Neural progenitor cell (in vitro differentiated cells): Measurements from ENCODE around the gene BDKRB2. TPM values are rescaled to one million over a fixed set of nuclear protein-coding genes. Genes with fewer than 3 reads are reported as not detected.

Source experiments
- DNase-seq: peaks from one replicate; pipeline ENCODE4 v3.0.0-alpha.2; 2016; ENCODE audit warnings: low spot score
- H2AFZ ChIP-seq: fragments of 200-600 bp; sonication (generic); replicated peaks from 2 replicates; pipeline ENCODE4 v1.6.1; 2016; ENCODE audit warnings: antibody characterized with exemption
- H3F3A ChIP-seq: fragments of 200-600 bp; sonication (generic); 2 replicates; pipeline ENCODE4 v1.6.1; 2016; ENCODE audit warnings: antibody characterized with exemption, low read depth
- H3K27ac ChIP-seq: fragments of 200-600 bp; sonication (generic); 2 replicates; pipeline ENCODE4 v1.5.1; 2016; ENCODE audit warnings: mild to moderate bottlenecking
- H3K27me3 ChIP-seq: fragments of 200-600 bp; sonication (generic); 2 replicates; pipeline ENCODE4 v1.6.1; 2016; ENCODE audit warnings: mild to moderate bottlenecking, moderate library complexity
- H3K36me3 ChIP-seq: fragments of 200-600 bp; sonication (generic); 2 replicates; pipeline ENCODE4 v1.5.1; 2016
- H3K4me1 ChIP-seq: fragments of 200-600 bp; sonication (generic); 2 replicates; pipeline ENCODE4 v1.6.1; 2016; ENCODE audit warnings: mixed run types
- H3K4me2 ChIP-seq: fragments of 200-600 bp; sonication (generic); 2 replicates; pipeline ENCODE4 v1.6.1; 2016
- H3K4me3 ChIP-seq: fragments of 200-600 bp; sonication (generic); 2 replicates; pipeline ENCODE4 v1.5.1; 2016
- H3K79me2 ChIP-seq: fragments of 200-600 bp; sonication (generic); 2 replicates; pipeline ENCODE4 v1.6.1; 2016; ENCODE audit warnings: low read depth
- H3K9ac ChIP-seq: fragments of 200-600 bp; sonication (generic); 2 replicates; pipeline ENCODE4 v1.6.1; 2016
- H3K9me3 ChIP-seq: fragments of 200-600 bp; sonication (generic); 2 replicates; pipeline ENCODE4 v1.5.1; 2016; ENCODE audit warnings: low read depth
- H4K20me1 ChIP-seq: fragments of 200-600 bp; sonication (generic); 2 replicates; pipeline ENCODE4 v1.6.1; 2016; ENCODE audit warnings: low read depth
- H3K27ac Mint-ChIP-seq: 3 replicates; pipeline ENCODE4 v1.8.0; 2021; ENCODE audit warnings: mixed read lengths
- H3K27me3 Mint-ChIP-seq: 2 replicates; pipeline ENCODE4 v1.8.0; 2022; ENCODE audit warnings: low read depth, mild to moderate bottlenecking, inconsistent platforms, moderate library complexity, mixed read lengths; ENCODE audit not compliant: insufficient read depth
- H3K36me3 Mint-ChIP-seq: 3 replicates; pipeline ENCODE4 v1.8.0; 2021; ENCODE audit warnings: mixed read lengths
- H3K4me1 Mint-ChIP-seq: 3 replicates; pipeline ENCODE4 v1.8.0; 2021; ENCODE audit warnings: mixed read lengths
- H3K4me3 Mint-ChIP-seq: 3 replicates; pipeline ENCODE4 v1.8.0; 2021; ENCODE audit warnings: mild to moderate bottlenecking, moderate library complexity, mixed read lengths
- H3K9me3 Mint-ChIP-seq: 3 replicates; pipeline ENCODE4 v1.8.0; 2020; ENCODE audit warnings: mixed read lengths
- EZH2 ChIP-seq: fragments of 200-600 bp; sonication (generic); IDR thresholded peaks from 2 replicates; pipeline ENCODE4 v1.6.1; 2017; ENCODE audit warnings: antibody characterized with exemption, mild to moderate bottlenecking, moderate library complexity
- EZH2phosphoT487 ChIP-seq: fragments of 200-600 bp; sonication (generic); IDR thresholded peaks from 2 replicates; pipeline ENCODE4 v1.6.1; 2017; ENCODE audit warnings: antibody characterized with exemption
- total RNA-seq: library from RNA; depleted of rRNA; stranded (reverse); fragments of >200 nt; gene quantifications from 2 replicates; pipeline ENCODE4 v1.2.3, GENCODE V29; 2015; ENCODE audit warnings: low replicate concordance
- TF ChIP-seq, protein P1 (sequence below): fragments of 200-600 bp; sonication (generic); IDR thresholded peaks from 2 replicates; pipeline ENCODE4 v1.5.1; 2017; ENCODE audit warnings: antibody characterized with exemption, mild to moderate bottlenecking

Gene BDKRB2
- total RNA-seq, 1 donor from 2014 or later, result 0.37 TPM

DNA sequence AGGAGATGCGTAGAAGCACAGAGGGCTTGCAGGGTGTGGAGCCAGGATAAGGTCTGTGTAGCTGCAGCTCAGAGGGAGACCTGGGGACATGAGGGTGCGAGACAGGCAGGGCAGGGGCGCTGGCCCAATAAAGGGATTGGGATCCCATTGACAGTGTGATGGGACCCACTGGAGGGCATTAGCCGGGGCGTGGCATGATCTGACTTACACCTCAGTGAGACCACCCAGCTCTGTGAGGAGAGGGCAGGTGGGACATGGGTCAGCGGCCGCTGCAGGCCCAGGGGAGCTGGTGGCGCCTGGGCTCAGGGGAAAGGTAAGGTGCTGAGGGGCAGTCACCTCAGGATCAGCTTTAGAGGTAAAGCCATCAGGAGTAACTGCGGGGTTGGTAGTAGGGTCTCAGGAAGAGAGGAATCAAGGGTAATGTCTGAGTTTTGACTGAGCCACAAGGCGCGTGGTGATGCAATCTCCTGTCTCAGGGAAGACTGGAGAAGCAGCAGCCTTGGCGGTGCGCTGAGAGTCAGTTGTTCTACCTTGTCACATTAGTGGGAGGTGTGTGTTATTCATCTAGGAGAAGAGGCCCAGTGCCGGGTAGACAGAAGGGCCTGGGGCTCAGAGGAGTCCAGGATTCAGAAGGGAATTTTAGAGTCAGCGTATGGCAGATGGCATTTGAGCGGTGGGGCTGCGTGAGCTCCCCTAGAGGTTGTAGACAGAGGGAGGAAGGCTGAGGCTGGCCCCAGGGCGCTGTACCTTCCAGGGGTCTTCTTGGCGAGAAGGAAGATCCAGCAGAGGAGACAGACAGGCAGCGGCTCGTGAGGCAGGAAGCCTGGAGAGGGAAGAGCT is 30.8 kb upstream of the BDKRB2 start:
- TF ChIP-seq EZH2 (no peak), EZH2phosphoT487 (no peak)
- TF ChIP-seq, protein P1, sequence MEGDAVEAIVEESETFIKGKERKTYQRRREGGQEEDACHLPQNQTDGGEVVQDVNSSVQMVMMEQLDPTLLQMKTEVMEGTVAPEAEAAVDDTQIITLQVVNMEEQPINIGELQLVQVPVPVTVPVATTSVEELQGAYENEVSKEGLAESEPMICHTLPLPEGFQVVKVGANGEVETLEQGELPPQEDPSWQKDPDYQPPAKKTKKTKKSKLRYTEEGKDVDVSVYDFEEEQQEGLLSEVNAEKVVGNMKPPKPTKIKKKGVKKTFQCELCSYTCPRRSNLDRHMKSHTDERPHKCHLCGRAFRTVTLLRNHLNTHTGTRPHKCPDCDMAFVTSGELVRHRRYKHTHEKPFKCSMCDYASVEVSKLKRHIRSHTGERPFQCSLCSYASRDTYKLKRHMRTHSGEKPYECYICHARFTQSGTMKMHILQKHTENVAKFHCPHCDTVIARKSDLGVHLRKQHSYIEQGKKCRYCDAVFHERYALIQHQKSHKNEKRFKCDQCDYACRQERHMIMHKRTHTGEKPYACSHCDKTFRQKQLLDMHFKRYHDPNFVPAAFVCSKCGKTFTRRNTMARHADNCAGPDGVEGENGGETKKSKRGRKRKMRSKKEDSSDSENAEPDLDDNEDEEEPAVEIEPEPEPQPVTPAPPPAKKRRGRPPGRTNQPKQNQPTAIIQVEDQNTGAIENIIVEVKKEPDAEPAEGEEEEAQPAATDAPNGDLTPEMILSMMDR, result no peak
- Histone ChIP-seq H3K27me3 (no peaks in the 10 kb centered on the region), H3K4me1 (no peaks in the 10 kb centered on the region), H3K36me3 (no peaks in the 10 kb centered on the region), H3K9ac (no peak overlapping the region), H3K4me2 (no peak overlapping the region), H3K9me3 (no peaks in the 10 kb centered on the region), H3K27ac (no peak overlapping the region), H3K79me2 (no peaks in the 10 kb centered on the region), H4K20me1 (no peaks in the 10 kb centered on the region), H3F3A (no peaks in the 10 kb centered on the region), H3K4me3 (no peak overlapping the region), H2AFZ (no peak overlapping the region)
- peaks cover 8% of the 10 kb centered on the region for H3K27me3 Mint-ChIP-seq
- H3K4me3 Mint-ChIP-seq, result no peak overlapping the region
- H3K9me3 Mint-ChIP-seq, result peaks cover 2% of the 10 kb centered on the region
- H3K4me1 Mint-ChIP-seq, result peaks cover 10% of the 10 kb centered on the region
- no peak for DNase-seq
- no peak overlapping the region for H3K27ac Mint-ChIP-seq
- H3K36me3 Mint-ChIP-seq, result no peaks in the 10 kb centered on the region

DNA sequence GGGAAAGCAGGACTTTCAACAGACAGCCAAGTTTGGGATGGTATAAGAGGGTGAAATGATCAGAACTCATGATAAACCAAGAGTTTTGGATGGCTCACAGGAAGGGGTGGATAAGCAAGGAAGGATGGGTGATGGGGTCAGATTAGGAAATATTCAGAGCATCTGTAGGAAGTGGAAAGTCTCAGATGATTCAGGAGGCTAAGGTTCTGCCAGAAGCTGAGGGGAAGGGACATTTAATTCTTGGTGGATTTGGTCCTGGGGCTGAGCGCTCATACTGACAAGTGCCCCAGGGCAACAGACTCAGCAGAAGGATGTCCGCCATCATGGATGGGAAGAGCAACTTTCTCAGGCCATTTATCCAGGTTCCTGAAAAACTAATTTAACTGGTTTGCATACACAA is 28.4 kb upstream of the BDKRB2 start:
- Histone ChIP-seq H4K20me1 (no peaks in the 10 kb centered on the region), H3K9ac (no peak overlapping the region), H3K4me1 (no peaks in the 10 kb centered on the region), H3K9me3 (no peaks in the 10 kb centered on the region), H3K4me2 (no peak overlapping the region), H3K79me2 (no peaks in the 10 kb centered on the region), H3K4me3 (no peak overlapping the region), H3K36me3 (no peaks in the 10 kb centered on the region), H3K27me3 (no peaks in the 10 kb centered on the region), H2AFZ (no peak overlapping the region), H3K27ac (no peak overlapping the region), H3F3A (no peaks in the 10 kb centered on the region)
- TF ChIP-seq, protein P1, result no peak
- TF ChIP-seq EZH2phosphoT487 (no peak), EZH2 (no peak)
- peaks cover 2% of the 10 kb centered on the region for H3K27me3 Mint-ChIP-seq
- no peak overlapping the region for H3K27ac Mint-ChIP-seq
- no peak for DNase-seq
- peaks cover 10% of the 10 kb centered on the region for H3K4me1 Mint-ChIP-seq
- no peak overlapping the region for H3K4me3 Mint-ChIP-seq
- no peaks in the 10 kb centered on the region for H3K36me3 Mint-ChIP-seq
- peaks cover 2% of the 10 kb centered on the region for H3K9me3 Mint-ChIP-seq

DNA sequence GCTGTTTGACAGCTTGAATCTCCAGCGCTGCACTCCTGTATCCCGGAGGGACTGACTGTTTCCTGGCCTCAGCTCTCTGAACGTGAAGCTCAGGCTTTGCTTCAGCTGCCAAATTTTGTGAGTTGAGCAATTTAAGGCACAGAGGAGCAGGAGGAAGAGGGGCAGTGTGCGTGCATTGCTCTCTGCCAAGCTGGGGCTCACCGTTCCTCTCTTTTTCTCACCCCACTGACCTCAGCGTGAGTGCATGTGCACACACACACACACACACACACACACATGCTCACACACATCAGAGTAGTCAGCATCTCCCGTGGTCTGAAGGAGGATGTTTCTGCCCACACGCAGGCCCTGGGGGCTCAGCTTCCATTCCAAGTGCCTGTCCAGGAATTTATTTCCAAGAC is 27.8 kb upstream of the BDKRB2 start:
- TF ChIP-seq, protein P1, result no peak
- TF ChIP-seq EZH2phosphoT487 (no peak), EZH2 (no peak)
- H3K36me3 Mint-ChIP-seq, result no peaks in the 10 kb centered on the region
- H3K27me3 Mint-ChIP-seq, result peaks cover 2% of the 10 kb centered on the region
- Histone ChIP-seq H3K27me3 (no peaks in the 10 kb centered on the region), H3K9ac (no peak overlapping the region), H4K20me1 (no peaks in the 10 kb centered on the region), H3F3A (no peaks in the 10 kb centered on the region), H3K4me3 (no peak overlapping the region), H3K4me1 (no peaks in the 10 kb centered on the region), H3K9me3 (no peaks in the 10 kb centered on the region), H3K36me3 (no peaks in the 10 kb centered on the region), H3K27ac (no peak overlapping the region), H3K4me2 (no peak overlapping the region), H2AFZ (no peak overlapping the region), H3K79me2 (no peaks in the 10 kb centered on the region)
- H3K9me3 Mint-ChIP-seq, result peaks cover 2% of the 10 kb centered on the region
- no peak for DNase-seq
- peaks cover 10% of the 10 kb centered on the region for H3K4me1 Mint-ChIP-seq
- no peak overlapping the region for H3K4me3 Mint-ChIP-seq
- H3K27ac Mint-ChIP-seq, result no peak overlapping the region
